ENCODE data around the gene OTOA.
A peak's percentile ranks its signal among the peaks of the same experiment; 100 is the strongest.
"Not testable (repeated sequence)": the region's sequence is repeated elsewhere in the genome, so short reads cannot be mapped to it uniquely, and the experiment has no call there.

OTOA gene

GRCh38 chr16:21642861-21643260 is 20.9 kb upstream of the OTOA start:
- no peak for DNase-seq

- DNase-seq = no peak
These were observed 20.0 kb upstream of the OTOA start for GRCh38 chr16:21643785-21644184.

GRCh38 chr16:21644674-21645073 is 19.1 kb upstream of the OTOA start:
- peak; percentile 60 for DNase-seq

- no peak for DNase-seq
These were observed 18.5 kb upstream of the OTOA start for GRCh38 chr16:21645261-21645721.

GRCh38 chr16:21646091-21646490 is 17.7 kb upstream of the OTOA start:
- no peak for DNase-seq

GRCh38 chr16:21646721-21647561 is 16.8 kb upstream of the OTOA start:
- DNase-seq = no peak

- DNase-seq = no peak
These were observed 16.1 kb upstream of the OTOA start for GRCh38 chr16:21647562-21648164.

GRCh38 chr16:21649826-21650406 is 13.9 kb upstream of the OTOA start:
- DNase-seq = not testable (repeated sequence)

- DNase-seq = no peak
These were observed 13.2 kb upstream of the OTOA start for GRCh38 chr16:21650521-21650920.

- DNase-seq = no peak
These were observed 12.3 kb upstream of the OTOA start for GRCh38 chr16:21651515-21651914.

GRCh38 chr16:21652453-21652852 is 11.3 kb upstream of the OTOA start, which contains the start of gene IGSF6:
TSS of gene IGSF6 (minus strand) at chr16:21652608. CDS start at chr16:21652598, 10 bp downstream.
- no peak for DNase-seq

- DNase-seq = no peak
These were observed 10.2 kb upstream of the OTOA start for GRCh38 chr16:21653571-21653970.

- no peak for DNase-seq
These were observed 9.3 kb upstream of the OTOA start for GRCh38 chr16:21654466-21654865.

GRCh38 chr16:21654881-21655280 is 8.9 kb upstream of the OTOA start:
- DNase-seq = no peak

- no peak for DNase-seq
These were observed 6.7 kb upstream of the OTOA start for GRCh38 chr16:21656795-21657768.

GRCh38 chr16:21659124-21659523 is 4.6 kb upstream of the OTOA start:
- DNase-seq = no peak

GRCh38 chr16:21664801-21665492 is 1.2 kb downstream of the OTOA start:
- no peak for DNase-seq

- DNase-seq = peak; percentile 6
These were observed 3.0 kb downstream of the OTOA start for GRCh38 chr16:21666772-21667171.

GRCh38 chr16:21667575-21667974 is 3.8 kb downstream of the OTOA start:
- no peak for DNase-seq

GRCh38 chr16:21673469-21673868 is 9.7 kb downstream of the OTOA start:
- DNase-seq = no peak

- DNase-seq = not testable (repeated sequence)
These were observed 10.7 kb downstream of the OTOA start for GRCh38 chr16:21674456-21674855.

GRCh38 chr16:21680714-21681113 is 16.9 kb downstream of the OTOA start:
- DNase-seq = not testable (repeated sequence)
